NCI-H1694 treated with DMSO at 0.1 percent for 48 hours (cell line): Measurements from ENCODE around the gene CHCHD3.

Source experiments
- DNase-seq: peaks from one replicate; lab custom pipeline; 2025; lab: John Stamatoyannopoulos, UW

The CHCHD3 gene

GRCh38 chr7:133079296-133079695 is 2.6 kb downstream of the CHCHD3 start:
- DNase-seq: no peak

- no peak for DNase-seq
Observed at GRCh38 chr7:133077394-133077793, 4.5 kb downstream of the CHCHD3 start.

- no peak for DNase-seq
Observed at GRCh38 chr7:133076142-133076541, 5.7 kb downstream of the CHCHD3 start.

GRCh38 chr7:133071506-133071905 is 10.4 kb downstream of the CHCHD3 start:
- DNase-seq: no peak

- DNase-seq: no peak
Observed at GRCh38 chr7:133070562-133070961, 11.3 kb downstream of the CHCHD3 start.

- no peak for DNase-seq
Observed at GRCh38 chr7:133065301-133065700, 16.6 kb downstream of the CHCHD3 start.

- DNase-seq: no peak
Observed at GRCh38 chr7:133064082-133064820, 17.6 kb downstream of the CHCHD3 start.

- DNase-seq: no peak
Observed at GRCh38 chr7:133061792-133062191, 20.1 kb downstream of the CHCHD3 start.

- peak; percentile 73 for DNase-seq
Observed at GRCh38 chr7:133061357-133061756, 20.5 kb downstream of the CHCHD3 start.

- no peak for DNase-seq
Observed at GRCh38 chr7:133060004-133060403, 21.9 kb downstream of the CHCHD3 start.

- DNase-seq: no peak
Observed at GRCh38 chr7:133059263-133059662, 22.6 kb downstream of the CHCHD3 start.

- no peak for DNase-seq
Observed at GRCh38 chr7:133056370-133057238, 25.3 kb downstream of the CHCHD3 start.

- no peak for DNase-seq
Observed at GRCh38 chr7:133054162-133054840, 27.6 kb downstream of the CHCHD3 start.

- DNase-seq: no peak
Observed at GRCh38 chr7:133053321-133053891, 28.5 kb downstream of the CHCHD3 start.

GRCh38 chr7:133052826-133053225 is 29.1 kb downstream of the CHCHD3 start:
- DNase-seq: no peak

GRCh38 chr7:133052401-133052756 is 29.5 kb downstream of the CHCHD3 start:
- no peak for DNase-seq

- no peak for DNase-seq
Observed at GRCh38 chr7:133051719-133052400, 30.0 kb downstream of the CHCHD3 start.

GRCh38 chr7:133051066-133051465 is 30.8 kb downstream of the CHCHD3 start:
- peak; percentile 79 for DNase-seq

- no peak for DNase-seq
Observed at GRCh38 chr7:133050200-133050995, 31.5 kb downstream of the CHCHD3 start.

- DNase-seq: no peak
Observed at GRCh38 chr7:133048589-133048988, 33.3 kb downstream of the CHCHD3 start.

- no peak for DNase-seq
Observed at GRCh38 chr7:133047321-133047720, 34.6 kb downstream of the CHCHD3 start.
